GM12872 (cell line): ENCODE data around the gene ATP1B1.

Experiments
- CTCF ChIP-seq: IDR thresholded peaks from 3 replicates; pipeline ENCODE4 v1.5.1; 2011; ENCODE audit warnings: low read depth, mild to moderate bottlenecking, low read length, moderate library complexity; ENCODE audit not compliant: insufficient read depth

Gene ATP1B1

GRCh38 chr1:169148472-169149252 lies 42.2 kb downstream of the ATP1B1 start:
- no peak for TF ChIP-seq CTCF

- no peak for TF ChIP-seq CTCF
These were observed 43.2 kb downstream of the ATP1B1 start for GRCh38 chr1:169149555-169150286.

DNA sequence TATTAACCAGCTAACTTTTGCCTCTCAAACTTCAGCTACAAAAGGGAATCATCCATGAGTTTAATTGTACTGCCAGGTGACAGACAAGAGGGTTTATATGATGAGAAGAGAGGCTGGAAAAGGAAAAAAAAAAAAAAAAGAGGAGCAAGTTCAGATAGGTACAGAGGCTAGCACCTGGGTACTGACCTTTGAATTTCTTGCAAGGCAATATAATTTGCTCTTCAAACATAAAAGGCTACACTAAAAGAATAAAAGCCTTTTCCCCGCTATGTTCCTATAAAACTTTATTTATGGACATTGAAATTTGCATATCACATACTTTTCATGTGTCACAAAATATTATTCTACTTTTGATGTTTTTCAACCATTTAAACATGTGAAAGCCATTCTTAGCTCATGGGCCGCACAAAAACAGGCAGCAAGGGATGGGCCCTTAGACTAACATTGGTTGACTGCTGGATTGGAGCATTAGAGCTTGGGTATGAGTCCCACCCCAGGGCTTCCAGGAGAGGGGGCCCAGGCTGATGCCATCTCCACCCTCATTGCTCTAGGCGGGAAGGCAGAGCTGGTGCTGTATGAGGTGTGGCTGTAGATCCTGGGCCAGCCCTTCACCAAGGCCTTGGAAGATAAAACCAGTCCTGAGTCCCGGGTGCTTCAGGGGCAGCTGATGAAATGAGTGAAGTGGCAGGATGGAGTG lies 44.3 kb downstream of the ATP1B1 start:
- TF ChIP-seq CTCF: no peak

DNA sequence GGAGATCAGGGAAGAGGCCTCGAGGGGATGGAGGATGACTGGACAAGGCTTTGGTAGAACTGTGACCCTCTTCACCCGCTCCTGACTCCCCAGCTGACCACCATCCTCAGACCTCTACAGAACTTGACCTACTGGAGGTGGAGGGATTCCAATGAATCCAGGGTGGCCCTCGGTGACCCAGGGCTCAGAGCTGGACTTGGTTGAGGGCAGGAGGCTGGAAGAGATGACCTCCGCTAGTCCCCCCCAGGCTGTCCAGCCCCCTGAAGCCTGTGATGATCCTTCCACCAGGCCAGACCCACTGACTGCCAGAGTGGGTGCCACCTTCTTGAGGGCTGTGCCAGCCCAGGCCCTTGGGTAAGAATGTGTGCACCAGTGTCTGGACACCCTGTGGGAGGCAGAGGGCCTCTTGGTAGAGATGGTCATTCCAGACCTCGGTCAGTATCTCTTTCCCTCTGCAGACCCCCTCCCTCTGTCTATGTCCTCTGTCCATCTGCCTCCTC lies 44.9 kb downstream of the ATP1B1 start:
- TF ChIP-seq CTCF: no peak

- TF ChIP-seq CTCF: no peak
These were observed 49.2 kb downstream of the ATP1B1 start for GRCh38 chr1:169155675-169156074.

GRCh38 chr1:169156580-169156979 lies 50.1 kb downstream of the ATP1B1 start:
- TF ChIP-seq CTCF: no peak
